Subcutaneous adipose tissue (tissue), 4 donors: ENCODE data around the gene GRK3. TPM values are rescaled to one million over a fixed set of nuclear protein-coding genes. Genes with fewer than 3 reads are reported as not detected.

Experiments used
- total RNA-seq, 4 donors: library from RNA; depleted of rRNA; stranded (reverse); fragments of >200 nt; gene quantifications; one replicate each; pipeline ENCODE4 v1.1.0, GENCODE V29; 2016
- TF ChIP-seq, protein P1 (sequence below): fragments of 450-650 bp; IDR thresholded peaks from one replicate; pipeline ENCODE4 v1.5.1; 2016; ENCODE audit warnings: low read depth, mild to moderate bottlenecking, control low read depth, antibody characterized with exemption, moderate library complexity

Gene GRK3
- total RNA-seq, 4 donors from 2014 or later, result 33.3 to 46.9 (median 41.2) TPM

- TF ChIP-seq, protein P1, sequence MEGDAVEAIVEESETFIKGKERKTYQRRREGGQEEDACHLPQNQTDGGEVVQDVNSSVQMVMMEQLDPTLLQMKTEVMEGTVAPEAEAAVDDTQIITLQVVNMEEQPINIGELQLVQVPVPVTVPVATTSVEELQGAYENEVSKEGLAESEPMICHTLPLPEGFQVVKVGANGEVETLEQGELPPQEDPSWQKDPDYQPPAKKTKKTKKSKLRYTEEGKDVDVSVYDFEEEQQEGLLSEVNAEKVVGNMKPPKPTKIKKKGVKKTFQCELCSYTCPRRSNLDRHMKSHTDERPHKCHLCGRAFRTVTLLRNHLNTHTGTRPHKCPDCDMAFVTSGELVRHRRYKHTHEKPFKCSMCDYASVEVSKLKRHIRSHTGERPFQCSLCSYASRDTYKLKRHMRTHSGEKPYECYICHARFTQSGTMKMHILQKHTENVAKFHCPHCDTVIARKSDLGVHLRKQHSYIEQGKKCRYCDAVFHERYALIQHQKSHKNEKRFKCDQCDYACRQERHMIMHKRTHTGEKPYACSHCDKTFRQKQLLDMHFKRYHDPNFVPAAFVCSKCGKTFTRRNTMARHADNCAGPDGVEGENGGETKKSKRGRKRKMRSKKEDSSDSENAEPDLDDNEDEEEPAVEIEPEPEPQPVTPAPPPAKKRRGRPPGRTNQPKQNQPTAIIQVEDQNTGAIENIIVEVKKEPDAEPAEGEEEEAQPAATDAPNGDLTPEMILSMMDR, result no peak
Measured at GRCh38 chr22:25692397-25693267, 128.2 kb downstream of the GRK3 start.

DNA sequence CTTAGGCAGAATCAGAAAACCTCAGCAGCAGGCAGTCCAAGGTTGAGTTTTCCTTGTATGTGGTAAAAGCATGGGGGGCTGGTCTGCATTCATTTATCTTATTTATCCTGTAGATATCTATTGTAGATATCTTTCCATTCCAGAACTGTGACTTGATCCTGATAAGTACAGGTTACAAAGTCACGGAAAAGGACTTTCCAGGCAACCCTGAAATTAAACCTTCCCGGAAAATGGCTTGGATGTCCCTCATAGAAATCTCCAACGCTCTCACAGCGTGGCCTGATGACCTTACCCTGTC, 128.7 kb downstream of the GRK3 start:
- TF ChIP-seq, protein P1, result no peak

DNA sequence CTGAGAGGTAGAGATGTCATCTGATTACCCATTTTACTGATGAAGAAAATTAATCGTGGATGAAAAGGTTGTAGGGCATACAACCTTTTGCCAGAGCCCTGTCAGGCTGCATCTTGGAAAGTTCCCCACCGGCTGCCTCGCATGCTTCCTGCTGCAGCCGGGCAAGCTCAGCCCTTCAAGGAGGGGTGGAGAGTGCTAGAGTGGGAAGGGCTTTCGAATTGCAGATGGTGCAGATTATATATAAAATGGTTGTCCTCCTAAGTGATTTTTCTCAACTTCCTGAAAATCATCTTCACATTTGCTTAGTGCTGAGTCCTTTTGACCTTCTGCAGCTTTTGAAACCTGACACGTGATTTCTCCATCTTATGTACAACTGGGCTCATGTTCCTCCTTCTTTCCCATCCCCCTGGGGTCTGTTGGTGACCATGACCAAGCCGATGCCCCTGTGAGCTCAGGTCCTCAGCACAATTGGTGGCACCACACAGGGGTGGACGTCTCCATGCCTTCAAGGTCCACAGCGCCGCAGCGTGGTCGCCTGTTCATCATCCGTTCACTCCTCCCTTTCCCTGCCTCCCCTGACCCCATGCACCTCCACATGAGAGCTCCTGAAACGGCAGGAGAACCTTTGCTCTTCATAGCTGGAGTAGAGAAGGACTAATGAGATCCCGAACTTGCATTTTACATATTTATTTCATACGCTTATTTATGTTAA, 129.9 kb downstream of the GRK3 start:
- TF ChIP-seq, protein P1, result no peak

DNA sequence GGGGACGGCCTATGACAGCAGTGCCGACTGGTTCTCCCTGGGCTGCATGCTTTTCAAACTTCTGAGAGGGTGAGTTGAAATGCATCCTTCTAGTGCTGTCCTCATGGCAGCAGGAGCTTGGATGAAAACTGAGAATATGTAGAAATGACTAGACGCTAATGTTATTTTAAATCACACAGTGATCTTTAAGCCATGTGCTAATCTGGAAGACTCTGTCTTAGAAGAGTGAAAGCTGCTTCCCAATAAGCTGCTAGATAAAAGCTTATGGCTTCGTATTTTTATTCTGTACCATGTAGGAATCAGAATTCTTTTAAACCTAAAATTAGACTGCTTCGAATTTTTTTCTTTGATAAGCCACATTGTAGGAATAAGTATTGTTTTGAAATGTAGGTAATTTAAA, 130.7 kb downstream of the GRK3 start:
- TF ChIP-seq, protein P1, result no peak

DNA sequence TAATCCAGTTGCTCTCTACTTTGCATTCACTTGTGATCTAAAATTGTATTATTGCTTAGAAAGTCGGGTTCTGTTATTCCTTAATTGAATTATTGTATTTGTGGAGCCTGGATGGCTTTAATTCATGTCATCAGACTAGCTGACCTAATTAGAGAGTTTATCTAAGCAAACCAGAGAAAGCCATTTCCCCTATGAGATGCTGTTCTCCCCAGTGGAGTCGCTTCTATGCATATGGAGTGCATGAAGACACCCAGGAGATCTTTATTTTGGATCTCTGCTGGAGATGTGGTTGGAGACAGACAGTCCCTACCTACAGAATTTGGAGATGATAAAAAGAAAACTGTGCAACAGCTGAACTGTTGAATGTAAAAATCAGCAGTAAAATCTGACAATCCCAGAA, 132.3 kb downstream of the GRK3 start:
- TF ChIP-seq, protein P1, result no peak

DNA sequence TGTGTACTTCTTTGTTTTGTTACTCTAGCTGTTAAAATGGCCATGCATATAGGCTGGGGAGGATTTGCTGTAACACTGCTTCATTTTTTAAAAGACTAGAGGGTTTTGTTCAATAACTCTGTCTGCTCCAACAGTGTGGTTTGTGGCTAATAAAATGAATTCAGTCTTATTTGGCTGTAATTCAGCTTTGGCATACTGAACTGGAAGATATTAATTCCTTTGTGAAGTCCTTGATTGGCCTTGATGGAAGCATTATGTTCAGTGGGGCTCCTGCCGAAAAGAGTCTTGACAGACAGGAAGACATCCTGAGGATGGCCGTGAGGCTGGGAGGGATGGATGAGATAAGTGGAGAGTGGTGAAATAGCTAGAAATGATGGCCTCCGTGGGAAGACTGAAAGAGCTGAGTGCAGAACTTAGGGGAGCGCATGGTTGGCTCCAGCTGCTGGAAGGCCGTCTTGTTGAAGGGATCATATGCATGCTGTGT, 132.7 kb downstream of the GRK3 start:
- TF ChIP-seq, protein P1, result no peak

- TF ChIP-seq, protein P1, result no peak
Measured at GRCh38 chr22:25697978-25698377, 133.5 kb downstream of the GRK3 start.
